Measurements from ENCODE around the gene MT3. TPM values are rescaled to one million over a fixed set of nuclear protein-coding genes. Genes with fewer than 3 reads are reported as not detected.
"Not testable (repeated sequence)": the region's sequence is repeated elsewhere in the genome, so short reads cannot be mapped to it uniquely, and the experiment has no call there.

MT3 gene
- polyA plus RNA-seq, 3 donors from 2014 or later, result not detected

DNA sequence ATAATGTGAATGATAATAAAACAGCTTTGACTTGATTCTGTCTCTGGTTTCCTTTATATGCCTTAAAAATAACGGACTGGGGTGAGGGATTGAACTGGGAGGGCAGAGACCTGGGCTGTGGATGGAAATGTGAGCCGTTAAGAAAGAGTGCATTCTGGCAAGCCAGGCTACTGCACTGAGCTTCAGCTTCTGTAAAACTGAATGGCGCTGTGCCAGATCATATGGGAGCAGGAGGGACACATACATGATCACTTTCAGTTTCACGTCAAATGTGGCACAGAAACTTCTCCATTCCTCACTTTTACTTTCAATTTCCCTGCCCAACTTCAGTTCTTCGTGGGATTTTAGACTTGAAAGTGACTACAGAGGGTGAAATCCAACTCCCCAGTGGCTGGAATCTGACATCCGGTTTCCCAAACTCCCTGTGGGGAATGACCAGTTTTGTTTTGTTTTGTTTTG lies 20.2 kb downstream of the MT3 start:
- H3K27ac Mint-ChIP-seq, result peak overlapping the region; percentile 88 to 97 (median 94)
- peak overlapping the region; percentile 92 to 100 (median 97) for H3K4me3 Mint-ChIP-seq
- no peaks in the 10 kb centered on the region for H3K9me3 Mint-ChIP-seq
- peak; percentile 73 to 78 (median 77) for DNase-seq
- H3K27me3 Mint-ChIP-seq (ENCODE audit: low read depth in 3 of 3), result peaks cover 2 to 19% (median 5%) of the 10 kb centered on the region in 3 donors
- no peaks in the 10 kb centered on the region for H3K36me3 Mint-ChIP-seq
- peaks cover 53 to 55% of the 10 kb centered on the region in 2 donors for H3K4me1 Mint-ChIP-seq

DNA sequence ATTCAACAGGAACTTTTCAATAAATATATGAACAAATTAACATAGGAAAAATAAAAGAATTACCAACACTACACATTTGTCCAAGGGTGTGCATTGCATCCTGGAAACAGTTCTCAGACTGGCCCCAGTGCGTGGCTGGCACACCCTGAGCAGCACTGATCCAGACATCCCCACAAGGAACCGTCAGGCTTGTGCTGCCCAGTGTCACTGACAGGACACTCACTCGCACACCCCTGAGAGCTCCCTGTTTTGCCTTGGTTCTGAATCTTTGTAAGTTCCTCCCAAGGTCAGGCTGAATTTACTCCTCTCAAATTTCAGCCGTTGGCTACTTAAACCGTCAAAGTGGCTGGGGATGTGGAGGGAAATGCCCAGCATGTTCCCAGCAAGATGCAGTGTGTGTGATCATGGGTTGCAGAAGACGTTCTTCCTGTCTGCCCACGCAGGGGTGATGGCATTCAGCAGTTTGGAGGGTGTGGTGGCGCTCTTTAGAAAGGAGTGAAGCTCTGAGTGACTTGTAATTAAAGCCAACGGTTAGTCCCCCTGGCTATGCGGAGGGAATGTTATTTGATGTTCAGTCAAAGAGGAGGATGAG lies 20.8 kb downstream of the MT3 start:
- Mint-ChIP-seq H3K9me3 (no peaks in the 10 kb centered on the region), H3K27me3 (ENCODE audit: low read depth in 3 of 3) (peaks cover 2 to 19% (median 5%) of the 10 kb centered on the region in 3 donors), H3K4me1 (peaks cover 53 to 55% of the 10 kb centered on the region in 2 donors), H3K4me3 (peak overlapping the region; percentile 92 to 100 (median 97)), H3K27ac (peak overlapping the region; percentile 88 to 97 (median 94)), H3K36me3 (no peaks in the 10 kb centered on the region)
- peak; percentile 43 to 71 (median 62) for DNase-seq

DNA sequence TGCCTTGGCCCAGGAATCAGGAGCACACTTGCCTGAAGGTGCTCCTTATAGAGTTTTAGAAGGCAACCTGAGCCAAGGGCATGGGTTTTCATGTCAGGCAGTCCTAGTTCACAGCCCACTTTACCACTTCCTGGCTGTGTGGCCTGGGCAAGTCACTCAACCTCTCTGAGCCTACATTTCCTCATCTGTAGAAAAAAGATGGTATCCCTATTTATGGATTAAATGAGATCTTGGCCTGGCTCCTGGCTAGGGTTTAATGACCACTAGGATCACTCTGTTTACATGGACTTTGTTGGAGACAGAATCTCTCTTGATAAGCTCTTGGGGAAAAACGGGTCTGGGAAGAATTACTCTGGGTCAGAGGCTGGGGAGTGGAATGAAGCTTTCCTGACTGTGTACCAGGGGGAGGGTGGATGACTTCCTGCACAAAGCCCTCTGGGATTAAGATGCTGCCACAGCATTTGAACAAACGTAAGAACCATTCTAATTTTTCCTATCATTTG lies 21.3 kb downstream of the MT3 start:
- Mint-ChIP-seq H3K36me3 (no peaks in the 10 kb centered on the region), H3K4me1 (peaks cover 53 to 55% of the 10 kb centered on the region in 2 donors), H3K27ac (peak overlapping the region; percentile 88 to 97 (median 94)), H3K4me3 (peak overlapping the region; percentile 92 to 100 (median 97)), H3K9me3 (no peaks in the 10 kb centered on the region), H3K27me3 (ENCODE audit: low read depth in 3 of 3) (peaks cover 2 to 19% (median 5%) of the 10 kb centered on the region in 3 donors)
- no peak for DNase-seq

DNA sequence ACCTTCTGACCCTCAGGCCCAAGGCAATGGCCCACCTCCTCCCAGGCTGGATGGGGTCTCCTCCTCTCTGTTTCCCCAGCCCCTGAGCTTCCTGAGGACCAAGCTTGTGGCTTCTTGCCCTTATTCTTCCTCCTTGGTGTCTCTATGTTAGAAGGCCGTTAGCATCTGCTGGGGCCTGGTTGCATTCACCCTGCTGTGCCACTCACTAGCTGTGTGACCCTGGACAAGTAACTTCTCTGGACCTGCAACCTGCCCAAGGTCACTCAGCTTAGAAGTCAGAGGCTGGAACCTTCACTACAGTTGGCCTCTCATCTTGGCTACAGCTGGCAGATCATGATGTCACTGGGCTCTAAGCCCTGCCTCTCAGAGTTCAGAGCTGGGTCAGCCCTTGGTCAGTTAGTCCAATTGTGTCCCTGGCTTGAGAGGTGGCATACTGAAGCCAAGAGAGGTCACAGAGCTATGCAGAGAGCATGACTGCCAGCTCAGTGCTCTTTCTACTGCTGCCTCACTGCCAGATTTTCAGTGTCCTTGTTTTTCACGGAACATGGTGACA lies 22.0 kb downstream of the MT3 start:
- Mint-ChIP-seq H3K4me3 (peak overlapping the region in 4 of 5 donors; percentile 5 to 61 (median 24)), H3K4me1 (peaks cover 51 to 52% of the 10 kb centered on the region in 2 donors), H3K27ac (peak overlapping the region; percentile 88 to 97 (median 94)), H3K27me3 (ENCODE audit: low read depth in 3 of 3) (peaks cover 2 to 19% (median 5%) of the 10 kb centered on the region in 3 donors), H3K36me3 (no peaks in the 10 kb centered on the region), H3K9me3 (no peaks in the 10 kb centered on the region)
- DNase-seq, result no peak

DNA sequence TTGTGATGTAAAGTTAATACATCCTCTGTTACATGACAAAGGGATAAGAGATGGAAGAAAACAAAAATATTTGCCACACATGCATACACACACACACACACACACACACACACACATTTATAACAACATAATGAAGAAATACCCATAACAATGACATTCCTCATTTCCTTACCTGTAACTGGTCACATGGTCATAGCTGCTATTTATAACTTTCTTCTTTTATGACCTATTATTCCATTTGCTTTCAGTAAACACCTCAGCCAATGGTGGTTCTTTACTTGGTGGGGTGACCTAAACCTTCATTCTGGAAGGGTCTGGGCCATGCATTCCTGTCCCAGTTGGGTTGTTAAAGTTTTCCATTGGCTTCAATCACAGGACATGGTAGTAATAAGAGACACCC lies 24.4 kb downstream of the MT3 start:
- no peak overlapping the region for H3K4me3 Mint-ChIP-seq
- H3K4me1 Mint-ChIP-seq, result peaks cover 40 to 41% of the 10 kb centered on the region in 2 donors
- no peak for DNase-seq
- H3K36me3 Mint-ChIP-seq, result no peaks in the 10 kb centered on the region
- no peaks in the 10 kb centered on the region for H3K9me3 Mint-ChIP-seq
- H3K27ac Mint-ChIP-seq, result peak overlapping the region in 1 of 6 donors; percentile 13
- peaks cover 8 to 14% (median 13%) of the 10 kb centered on the region in 3 donors for H3K27me3 Mint-ChIP-seq (ENCODE audit: low read depth in 3 of 3)

DNA sequence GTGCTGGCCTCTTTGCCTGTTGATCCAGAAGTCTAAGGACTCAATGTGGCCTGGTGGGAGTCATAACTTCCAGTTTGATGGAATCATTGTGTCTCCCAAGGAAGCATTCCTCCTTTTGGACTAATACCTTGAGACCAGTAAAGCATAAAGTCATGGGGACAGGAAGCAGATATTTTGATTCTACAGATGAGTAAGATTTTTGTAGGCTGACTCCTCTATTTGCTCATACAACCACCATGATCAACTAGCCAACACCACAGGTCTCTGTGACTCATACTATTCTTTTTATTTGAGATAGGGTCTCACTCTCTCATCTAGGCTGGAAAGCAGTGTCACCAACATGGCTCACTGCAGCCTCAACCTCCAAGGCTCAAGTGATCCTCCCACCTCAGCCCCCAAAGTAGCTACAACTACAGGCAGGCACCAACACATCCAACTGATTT lies 25.2 kb downstream of the MT3 start:
- no peaks in the 10 kb centered on the region for H3K36me3 Mint-ChIP-seq
- H3K27ac Mint-ChIP-seq, result no peak overlapping the region
- H3K9me3 Mint-ChIP-seq, result no peaks in the 10 kb centered on the region
- H3K4me3 Mint-ChIP-seq, result no peak overlapping the region
- no peak for DNase-seq
- H3K4me1 Mint-ChIP-seq, result peaks cover 31 to 33% of the 10 kb centered on the region in 2 donors
- H3K27me3 Mint-ChIP-seq (ENCODE audit: low read depth in 3 of 3), result peaks cover 8 to 16% (median 9%) of the 10 kb centered on the region in 3 donors

DNA sequence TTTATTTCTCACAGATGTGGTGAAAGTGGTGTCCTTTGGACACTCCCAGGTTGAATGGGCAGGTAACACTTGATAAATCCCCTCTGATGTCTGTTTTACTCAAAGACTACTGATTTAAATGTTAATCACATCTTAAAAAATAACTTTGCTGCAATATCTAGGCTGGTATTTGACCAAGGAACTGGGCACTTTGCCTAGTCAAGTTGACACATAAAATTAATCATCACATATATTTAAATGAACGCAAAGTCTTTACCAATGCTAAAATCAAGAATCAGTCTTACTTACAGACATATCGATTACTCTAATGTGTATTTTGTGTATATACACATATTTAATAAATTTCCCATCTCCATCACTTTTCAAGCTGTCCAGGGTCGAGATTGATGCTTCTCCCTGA lies 26.0 kb downstream of the MT3 start:
- DNase-seq, result no peak
- Mint-ChIP-seq H3K4me1 (peaks cover 23 to 25% of the 10 kb centered on the region in 2 donors), H3K27ac (no peak overlapping the region), H3K27me3 (ENCODE audit: low read depth in 3 of 3) (peaks cover 2 to 19% (median 8%) of the 10 kb centered on the region in 3 donors), H3K9me3 (no peaks in the 10 kb centered on the region), H3K36me3 (no peaks in the 10 kb centered on the region), H3K4me3 (no peak overlapping the region)

DNA sequence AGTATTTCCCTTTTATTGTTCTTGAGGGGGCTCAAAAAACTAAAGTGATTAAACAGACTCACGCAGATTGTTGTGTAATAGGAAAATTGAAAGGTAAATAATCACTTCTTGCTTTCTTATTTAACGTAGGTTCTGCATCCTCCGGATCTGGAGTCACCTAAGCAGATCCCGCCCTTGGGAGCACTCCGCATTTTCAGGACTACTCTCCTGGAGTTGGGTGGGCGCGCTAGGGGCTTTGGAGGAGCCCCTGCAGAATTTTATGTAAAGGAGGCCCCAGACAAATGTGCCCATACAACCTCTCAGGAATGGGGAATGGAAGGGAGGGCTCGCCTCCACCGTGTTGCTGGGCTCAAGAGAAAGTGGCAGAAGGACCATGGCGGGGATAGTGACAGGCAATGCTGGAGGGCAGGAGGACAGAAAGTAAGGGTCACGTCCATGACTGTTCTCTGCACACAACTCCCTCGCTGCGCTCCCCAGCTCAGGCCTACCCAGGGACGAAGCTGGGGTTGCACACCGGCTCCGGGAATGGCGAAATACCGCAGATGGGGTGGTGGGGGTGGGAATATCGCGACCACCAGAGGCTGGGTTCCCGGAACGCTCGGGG lies 27.4 kb downstream of the MT3 start:
- peaks cover 10 to 11% of the 10 kb centered on the region in 2 donors for H3K4me1 Mint-ChIP-seq
- no peaks in the 10 kb centered on the region for H3K9me3 Mint-ChIP-seq
- H3K27ac Mint-ChIP-seq, result peak overlapping the region in 1 of 6 donors; percentile 34
- H3K4me3 Mint-ChIP-seq, result peak overlapping the region in 4 of 5 donors; percentile 28 to 69 (median 44)
- H3K36me3 Mint-ChIP-seq, result no peaks in the 10 kb centered on the region
- peaks cover 0 to 19% (median 10%) of the 10 kb centered on the region in 3 donors for H3K27me3 Mint-ChIP-seq (ENCODE audit: low read depth in 3 of 3)
- no peak for DNase-seq

DNA sequence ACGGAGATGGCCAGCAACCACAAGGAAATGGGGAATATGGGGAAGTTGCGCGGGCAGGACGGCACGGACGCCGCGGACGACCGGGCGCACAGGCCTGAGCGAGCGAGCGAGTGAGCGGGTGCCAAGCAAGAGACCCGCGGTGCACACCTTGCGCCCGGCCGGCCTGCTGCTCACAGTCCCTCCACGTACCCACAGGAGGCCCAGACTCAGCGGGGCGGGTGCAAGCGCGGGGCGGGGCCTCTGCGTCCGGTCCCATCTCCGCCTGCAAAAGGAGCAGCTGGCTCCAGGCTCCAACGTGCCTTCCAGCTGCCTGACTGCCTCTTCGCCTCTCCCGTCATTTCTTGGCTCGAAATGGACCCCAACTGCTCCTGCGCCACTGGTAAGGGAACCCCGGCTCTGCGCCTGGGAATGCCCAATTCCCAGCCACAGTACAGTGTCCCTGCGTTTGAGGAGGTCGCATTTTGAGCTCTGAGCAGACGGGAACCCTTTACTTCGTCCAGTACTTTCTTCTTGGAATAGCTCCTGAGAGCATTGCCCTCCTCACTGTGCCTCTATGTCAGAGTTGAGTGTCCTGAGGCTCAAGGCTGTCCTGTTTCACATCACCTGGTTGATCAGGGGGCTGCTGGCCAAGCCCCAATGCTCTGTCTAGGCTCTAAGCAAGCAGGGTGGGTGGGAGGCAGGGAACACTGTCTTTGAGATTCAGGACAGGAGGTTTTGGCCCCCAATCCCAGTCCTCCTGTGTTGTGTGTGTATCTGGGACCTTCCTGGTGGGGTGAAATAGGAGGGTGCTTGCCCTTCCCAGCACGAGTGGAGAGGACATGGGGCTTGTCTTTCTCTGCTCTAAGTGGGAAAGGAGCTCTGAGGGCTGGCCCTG lies 28.1 kb downstream of the MT3 start:
- Mint-ChIP-seq H3K36me3 (no peaks in the 10 kb centered on the region), H3K4me1 (peaks cover 10 to 11% of the 10 kb centered on the region in 2 donors), H3K9me3 (no peaks in the 10 kb centered on the region), H3K27ac (no peak overlapping the region), H3K4me3 (peak overlapping the region; percentile 36 to 69 (median 47)), H3K27me3 (ENCODE audit: low read depth in 3 of 3) (peaks cover 0 to 19% (median 10%) of the 10 kb centered on the region in 3 donors)
- peak in 1 of 3 donors; percentile 35 for DNase-seq

DNA sequence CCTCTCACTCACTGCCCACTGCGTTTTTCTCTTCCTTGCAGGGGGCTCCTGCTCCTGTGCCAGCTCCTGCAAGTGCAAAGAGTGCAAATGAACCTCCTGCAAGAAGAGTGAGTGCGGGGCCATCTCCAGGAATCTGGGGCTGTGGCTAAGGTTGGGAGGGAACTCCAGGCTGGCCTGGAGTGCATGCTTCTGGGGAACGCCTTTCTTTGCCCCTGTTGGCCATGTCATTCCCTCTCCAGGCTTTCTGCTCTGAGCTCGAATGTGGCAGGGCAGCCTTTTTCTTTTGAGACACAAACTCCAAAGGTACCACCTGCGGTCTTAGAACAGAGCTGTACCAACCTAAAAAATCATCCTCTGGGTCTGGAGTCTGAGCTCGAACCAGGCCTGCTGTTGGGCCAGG lies 28.8 kb downstream of the MT3 start:
- Mint-ChIP-seq H3K27me3 (ENCODE audit: low read depth in 3 of 3) (peaks cover 0 to 21% (median 10%) of the 10 kb centered on the region in 3 donors), H3K4me1 (peaks cover 10 to 11% of the 10 kb centered on the region in 2 donors), H3K27ac (no peak overlapping the region), H3K4me3 (peak overlapping the region in 1 of 5 donors; percentile 3), H3K36me3 (no peaks in the 10 kb centered on the region), H3K9me3 (no peaks in the 10 kb centered on the region)
- no peak for DNase-seq

DNA sequence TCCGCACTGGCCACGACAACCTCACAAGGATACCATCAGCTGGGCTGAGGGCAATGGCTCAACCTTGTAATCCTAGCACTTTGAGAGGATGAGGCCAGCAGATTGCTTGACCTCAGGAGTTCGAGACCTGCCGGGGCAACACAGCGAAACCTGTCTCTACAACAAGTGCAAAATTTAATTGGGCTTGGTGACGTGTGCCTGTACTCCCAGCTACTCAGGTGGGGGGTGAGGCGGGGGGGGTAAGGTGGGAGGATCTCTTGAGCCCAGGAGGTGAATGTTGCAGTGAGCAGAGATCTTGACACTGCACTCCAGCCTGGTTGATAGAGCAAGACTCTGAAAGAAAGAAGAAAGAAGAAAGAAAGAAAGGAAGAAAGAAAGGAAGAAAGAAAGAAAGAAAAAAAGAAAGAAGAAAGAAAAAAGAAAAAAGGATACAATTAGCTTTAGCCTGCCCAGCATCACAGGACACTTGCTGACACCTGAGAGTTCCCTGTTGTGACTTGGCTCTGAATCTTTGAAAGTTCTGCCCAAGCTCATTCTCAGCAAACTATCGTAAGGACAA lies 31.1 kb downstream of the MT3 start:
- H3K36me3 Mint-ChIP-seq, result no peaks in the 10 kb centered on the region
- no peak for DNase-seq
- peaks cover 0 to 2% (median 0%) of the 10 kb centered on the region in 6 donors for H3K9me3 Mint-ChIP-seq
- H3K27me3 Mint-ChIP-seq (ENCODE audit: low read depth in 3 of 3), result peaks cover 6 to 23% (median 18%) of the 10 kb centered on the region in 3 donors
- H3K4me3 Mint-ChIP-seq, result no peak overlapping the region
- H3K27ac Mint-ChIP-seq, result no peak overlapping the region
- peaks cover 16 to 20% of the 10 kb centered on the region in 2 donors for H3K4me1 Mint-ChIP-seq

DNA sequence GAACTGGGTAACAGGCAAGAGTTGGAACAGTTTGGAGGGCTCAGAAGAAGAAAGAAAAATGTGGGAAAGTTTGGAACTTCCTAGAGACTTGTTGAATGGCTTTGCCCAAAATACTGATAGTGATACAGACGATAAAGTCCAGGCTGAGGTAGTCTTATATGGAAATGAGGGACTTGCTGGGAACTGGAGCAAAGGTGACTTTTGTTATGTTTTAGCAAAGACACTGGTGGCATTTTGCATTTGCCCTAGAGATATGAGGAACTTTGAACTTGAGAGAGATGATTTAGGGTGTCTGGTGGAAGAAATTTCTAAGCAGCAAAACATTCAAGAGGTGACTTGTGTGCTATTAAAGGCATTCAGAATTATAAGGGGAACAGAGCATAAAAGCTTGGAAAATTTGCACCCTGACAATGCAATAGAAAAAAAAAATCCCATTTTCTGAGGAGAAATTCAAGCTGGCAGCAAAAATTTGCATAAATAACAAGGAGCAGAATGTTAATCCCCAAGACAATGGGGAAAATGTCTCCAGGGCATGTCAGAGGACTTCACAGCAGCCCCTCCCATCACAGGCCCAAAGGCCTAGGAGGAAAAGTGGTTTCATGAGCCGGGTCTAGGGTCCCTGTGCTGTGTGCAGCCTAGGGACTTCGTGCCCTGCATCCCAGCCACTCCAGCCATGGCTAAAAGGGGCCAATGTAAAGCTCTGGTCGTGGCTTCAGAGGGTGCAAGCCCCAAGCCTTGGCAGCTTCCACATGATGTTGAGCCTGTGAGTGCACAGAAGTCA lies 32.5 kb downstream of the MT3 start:
- Mint-ChIP-seq H3K4me1 (peaks cover 15 to 20% of the 10 kb centered on the region in 2 donors), H3K27me3 (ENCODE audit: low read depth in 3 of 3) (peaks cover 12 to 24% (median 18%) of the 10 kb centered on the region in 3 donors)
- not testable (repeated sequence) for DNase-seq, H3K9me3 Mint-ChIP-seq, H3K4me3 Mint-ChIP-seq, H3K27ac Mint-ChIP-seq, H3K36me3 Mint-ChIP-seq
